ENCODE measurements around the gene SLC25A24.

The SLC25A24 gene

GRCh38 chr1:108085628-108086027 lies 114.5 kb downstream of the SLC25A24 start:
- DNase-seq, result no peak

- DNase-seq, result no peak
Observed at GRCh38 chr1:108084866-108085477, 115.2 kb downstream of the SLC25A24 start.

Data from NCI-H526 (cell line).